BE2C (cell line): Measurements from ENCODE around the gene RFX6.
A peak's percentile ranks its signal among the peaks of the same experiment; 100 is the strongest.

Experiments
- DNase-seq: peaks from one replicate; pipeline ENCODE4 v3.0.0-alpha.2; 2020
- H3K27me3 ChIP-seq: fragments of 250-450 bp; sonication (Bioruptor Pico); 2 replicates; pipeline ENCODE4 v1.5.1; 2020; ENCODE audit warnings: mild to moderate bottlenecking
- H3K36me3 ChIP-seq: fragments of 250-450 bp; sonication (Bioruptor Pico); 2 replicates; pipeline ENCODE4 v1.5.1; 2020; ENCODE audit warnings: mild to moderate bottlenecking
- H3K4me1 ChIP-seq: fragments of 250-450 bp; sonication (Bioruptor Pico); 2 replicates; pipeline ENCODE4 v1.5.1; 2020
- H3K4me3 ChIP-seq: 2 replicates; pipeline ENCODE4 v1.5.1; 2011; ENCODE audit warnings: low read depth, low read length
- H3K9me3 ChIP-seq: fragments of 250-450 bp; sonication (Bioruptor Pico); 2 replicates; pipeline ENCODE4 v1.5.1; 2020
- TF ChIP-seq, protein P1 (sequence below): IDR thresholded peaks from 2 replicates; pipeline ENCODE4 v1.5.1; 2012; ENCODE audit warnings: mild to moderate bottlenecking, low read depth, low read length

Gene RFX6

DNA sequence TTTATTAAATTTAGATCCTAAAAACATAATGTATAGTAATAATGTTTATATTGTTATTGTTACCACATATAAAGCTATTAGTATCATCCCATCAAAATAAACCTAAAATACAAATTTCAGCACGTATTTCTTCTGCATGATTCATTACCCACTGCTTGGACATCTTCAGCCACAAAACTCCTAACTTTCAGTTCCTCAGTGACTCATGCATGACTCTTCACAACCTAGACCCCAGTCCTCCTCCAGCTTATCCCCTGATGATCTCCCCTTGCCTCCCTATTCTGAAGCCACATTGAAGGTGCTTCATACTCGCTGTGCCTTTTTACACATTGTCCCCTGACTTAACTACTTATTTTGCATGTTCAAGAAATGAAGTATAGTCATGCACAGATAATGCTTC is 37.0 kb upstream of the RFX6 start:
- no peak for DNase-seq
- Histone ChIP-seq H3K36me3 (no peaks in the 10 kb centered on the region), H3K4me3 (no peak overlapping the region), H3K4me1 (no peaks in the 10 kb centered on the region), H3K9me3 (no peaks in the 10 kb centered on the region), H3K27me3 (peaks cover 4% of the 10 kb centered on the region; the same call in 1 of the 2 replicates)
- TF ChIP-seq, protein P1, sequence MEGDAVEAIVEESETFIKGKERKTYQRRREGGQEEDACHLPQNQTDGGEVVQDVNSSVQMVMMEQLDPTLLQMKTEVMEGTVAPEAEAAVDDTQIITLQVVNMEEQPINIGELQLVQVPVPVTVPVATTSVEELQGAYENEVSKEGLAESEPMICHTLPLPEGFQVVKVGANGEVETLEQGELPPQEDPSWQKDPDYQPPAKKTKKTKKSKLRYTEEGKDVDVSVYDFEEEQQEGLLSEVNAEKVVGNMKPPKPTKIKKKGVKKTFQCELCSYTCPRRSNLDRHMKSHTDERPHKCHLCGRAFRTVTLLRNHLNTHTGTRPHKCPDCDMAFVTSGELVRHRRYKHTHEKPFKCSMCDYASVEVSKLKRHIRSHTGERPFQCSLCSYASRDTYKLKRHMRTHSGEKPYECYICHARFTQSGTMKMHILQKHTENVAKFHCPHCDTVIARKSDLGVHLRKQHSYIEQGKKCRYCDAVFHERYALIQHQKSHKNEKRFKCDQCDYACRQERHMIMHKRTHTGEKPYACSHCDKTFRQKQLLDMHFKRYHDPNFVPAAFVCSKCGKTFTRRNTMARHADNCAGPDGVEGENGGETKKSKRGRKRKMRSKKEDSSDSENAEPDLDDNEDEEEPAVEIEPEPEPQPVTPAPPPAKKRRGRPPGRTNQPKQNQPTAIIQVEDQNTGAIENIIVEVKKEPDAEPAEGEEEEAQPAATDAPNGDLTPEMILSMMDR: no peak

DNA sequence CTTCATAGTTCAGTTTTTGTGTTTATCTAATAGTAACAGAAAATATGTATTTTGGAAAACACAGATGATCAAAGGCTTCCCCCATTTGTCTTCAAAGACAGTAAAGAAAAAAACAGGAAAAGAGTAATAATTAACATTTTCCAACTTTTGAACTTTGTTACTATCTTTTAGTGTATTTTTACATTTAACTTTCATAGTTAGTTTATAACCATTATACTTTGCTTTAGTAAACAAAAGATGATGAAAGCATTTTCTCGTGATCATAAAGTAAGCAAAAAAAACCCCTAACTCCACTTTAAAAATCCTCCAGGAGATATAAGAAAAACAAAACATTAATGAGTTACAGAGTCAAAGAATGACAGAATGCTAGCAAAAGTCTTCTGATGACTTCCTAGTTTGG is 34.6 kb upstream of the RFX6 start:
- no peaks in the 10 kb centered on the region for H3K36me3 ChIP-seq
- no peak for DNase-seq
- no peaks in the 10 kb centered on the region for H3K4me1 ChIP-seq
- no peaks in the 10 kb centered on the region for H3K9me3 ChIP-seq
- TF ChIP-seq, protein P1: no peak
- peaks cover 4% of the 10 kb centered on the region; the same call in 1 of the 2 replicates for H3K27me3 ChIP-seq
- no peak overlapping the region for H3K4me3 ChIP-seq

DNA sequence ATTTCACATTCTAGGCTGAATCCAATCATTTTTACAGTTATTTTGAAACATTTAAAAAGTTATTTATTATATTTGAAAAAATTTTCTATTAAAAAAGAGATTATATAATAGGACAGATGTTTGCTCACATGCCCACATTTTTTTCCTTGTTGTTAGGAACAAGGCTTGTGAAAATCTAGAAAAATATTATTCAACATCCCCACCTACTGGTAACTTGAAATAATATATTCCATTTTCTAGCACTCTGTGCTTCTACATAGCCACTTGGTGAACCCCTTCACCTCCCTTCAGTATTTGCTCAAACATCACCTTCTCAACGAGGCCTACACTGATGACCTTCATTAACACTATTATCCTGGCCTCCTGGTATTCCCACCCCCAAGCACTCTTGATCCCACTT is 29.8 kb upstream of the RFX6 start:
- H3K36me3 ChIP-seq: no peaks in the 10 kb centered on the region
- TF ChIP-seq, protein P1: peak; percentile 35
- peaks cover 4% of the 10 kb centered on the region; the same call in 1 of the 2 replicates for H3K27me3 ChIP-seq
- H3K4me1 ChIP-seq: no peaks in the 10 kb centered on the region
- no peak overlapping the region for H3K4me3 ChIP-seq
- H3K9me3 ChIP-seq: no peaks in the 10 kb centered on the region
- DNase-seq: no peak

DNA sequence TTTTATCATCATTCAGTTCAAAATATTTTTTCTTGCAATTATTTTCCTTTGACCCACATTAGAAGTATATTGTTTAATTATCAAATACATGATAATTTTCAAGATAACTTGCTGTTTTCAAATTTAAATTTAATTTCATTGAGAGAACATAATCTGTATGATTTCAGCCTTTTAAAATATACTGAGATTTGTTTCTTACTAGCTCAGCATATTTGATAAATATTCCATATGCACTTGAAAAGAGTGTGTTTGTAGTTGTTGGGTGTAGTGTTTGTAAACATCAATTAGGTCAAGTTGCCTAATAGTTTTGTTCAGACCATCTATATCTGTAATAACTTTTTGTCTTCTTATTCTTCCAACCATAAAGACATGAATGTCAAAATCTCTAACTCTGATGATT is 19.0 kb upstream of the RFX6 start:
- H3K4me1 ChIP-seq: no peaks in the 10 kb centered on the region
- no peak overlapping the region for H3K4me3 ChIP-seq
- no peak for DNase-seq
- TF ChIP-seq, protein P1: no peak
- H3K9me3 ChIP-seq: no peaks in the 10 kb centered on the region
- H3K36me3 ChIP-seq: no peaks in the 10 kb centered on the region
- H3K27me3 ChIP-seq: no peaks in the 10 kb centered on the region

DNA sequence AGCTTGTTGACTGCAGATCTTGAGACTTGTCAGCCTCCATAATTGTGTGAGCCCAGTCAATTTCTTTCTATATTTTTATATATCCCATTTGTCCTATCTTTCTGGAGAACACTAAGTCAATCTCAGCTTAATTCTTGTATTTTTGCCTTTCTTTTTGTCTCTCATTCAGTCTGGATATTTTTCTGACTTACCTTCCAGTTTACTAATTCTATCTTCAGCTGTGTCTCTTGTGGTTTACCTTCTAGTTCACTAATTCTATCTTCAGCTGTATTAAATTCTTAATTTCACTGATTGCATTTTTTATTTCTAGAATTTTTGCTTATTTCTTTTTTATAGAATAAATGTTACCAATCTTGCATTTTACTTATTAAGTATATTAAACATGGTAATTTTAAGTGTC is 17.8 kb upstream of the RFX6 start:
- no peaks in the 10 kb centered on the region for H3K9me3 ChIP-seq
- no peaks in the 10 kb centered on the region for H3K4me1 ChIP-seq
- no peak overlapping the region for H3K4me3 ChIP-seq
- H3K27me3 ChIP-seq: no peaks in the 10 kb centered on the region
- no peak for DNase-seq
- H3K36me3 ChIP-seq: no peaks in the 10 kb centered on the region
- TF ChIP-seq, protein P1: no peak

DNA sequence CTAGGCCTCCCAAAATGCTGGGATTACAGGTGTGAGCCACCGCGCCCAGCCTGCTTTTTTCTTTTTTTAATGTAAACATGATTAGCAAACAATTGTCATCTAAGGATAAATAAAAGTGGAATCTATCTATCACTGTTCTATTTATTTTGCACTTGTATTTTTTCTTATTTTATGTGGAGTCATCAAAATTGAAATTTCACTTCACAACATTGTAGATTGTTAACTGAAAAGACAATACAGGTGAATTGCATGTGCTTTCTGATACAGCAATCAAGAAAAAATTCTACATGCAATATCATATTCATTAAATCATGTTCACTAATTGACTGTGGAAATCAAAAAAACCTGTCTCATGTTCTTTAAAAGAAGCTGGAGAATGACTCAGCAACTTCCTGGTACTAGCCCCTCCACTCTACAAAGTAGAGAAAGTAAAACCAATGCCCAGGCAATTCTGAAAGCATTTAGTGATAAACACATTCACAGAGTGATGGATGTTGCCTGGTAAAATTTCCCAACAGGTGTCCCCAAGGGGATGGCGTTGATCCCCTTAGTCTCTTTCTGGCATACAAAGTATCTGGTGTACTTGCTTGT is 10.7 kb upstream of the RFX6 start:
- Histone ChIP-seq H3K4me1 (no peaks in the 10 kb centered on the region), H3K27me3 (no peaks in the 10 kb centered on the region)

More for the DNA sequence above, 10.7 kb upstream of the RFX6 start:
- H3K4me3 ChIP-seq: no peak overlapping the region
- no peaks in the 10 kb centered on the region for H3K9me3 ChIP-seq
- DNase-seq: no peak
- H3K36me3 ChIP-seq: no peaks in the 10 kb centered on the region
- TF ChIP-seq, protein P1: no peak
